PC-3 (cell line): Measurements from ENCODE around the gene SLC18A2. TPM values are rescaled to one million over a fixed set of nuclear protein-coding genes. Genes with fewer than 3 reads are reported as not detected.

ENCODE experiments used
- ATAC-seq: fragments of 200-7000 bp; cut with Tn5 transposase; 2 replicates; pipeline ENCODE4 v1.9.1; 2020; ENCODE audit warnings: mild to moderate bottlenecking, moderate library complexity
- BruUV-seq: library from RNA; stranded (reverse); fragments of 400-500 nt; replicated peaks from 2 replicates; lab custom pipeline; 2021; lab: Mats Ljungman, UMichigan
- CTCF ChIA-PET: fragments of 300-600 bp; sonication (Branson Sonifier 250); formaldehyde crosslinking; loops from one replicate; lab custom pipeline; 2022; ENCODE audit warnings: antibody characterized with exemption; lab: Charles Lee
- POLR2A ChIA-PET: fragments of 300-600 bp; sonication (Branson Sonifier 250); formaldehyde crosslinking; loops from one replicate; lab custom pipeline; 2022; ENCODE audit warnings: antibody characterized with exemption; ENCODE audit not compliant: unreplicated experiment; lab: Charles Lee
- DNase-seq: peaks from one replicate; pipeline ENCODE4 v3.0.0-alpha.2; 2015
- H2AFZ ChIP-seq: fragments of 300-600 bp; sonication (generic); 2 replicates; pipeline ENCODE4 v1.6.0; 2016; ENCODE audit warnings: antibody characterized with exemption, low read length
- H3F3A ChIP-seq: fragments of 300-600 bp; sonication (generic); one replicate; pipeline ENCODE4 v1.6.0; 2017; ENCODE audit warnings: antibody characterized with exemption, low read length, control low read depth, mild to moderate bottlenecking; ENCODE audit not compliant: unreplicated experiment
- H3K27ac ChIP-seq: fragments of 300-600 bp; sonication (generic); 2 replicates; pipeline ENCODE4 v1.5.1; 2016; ENCODE audit warnings: mild to moderate bottlenecking, low read length
- H3K27me3 ChIP-seq: fragments of 300-600 bp; sonication (generic); 2 replicates; pipeline ENCODE4 v1.6.1; 2016; ENCODE audit warnings: low read length, mixed read lengths
- H3K36me3 ChIP-seq: fragments of 300-600 bp; sonication (generic); 2 replicates; pipeline ENCODE4 v1.6.1; 2016; ENCODE audit warnings: low read depth, mixed run types, low read length, mixed read lengths
- H3K4me1 ChIP-seq: fragments of 300-600 bp; sonication (generic); 2 replicates; pipeline ENCODE4 v1.5.1; 2016; ENCODE audit warnings: low read length; ENCODE audit not compliant: insufficient read depth
- H3K4me2 ChIP-seq: fragments of 300-600 bp; sonication (generic); 2 replicates; pipeline ENCODE4 v1.6.0; 2016; ENCODE audit warnings: low read length
- H3K4me3 ChIP-seq: fragments of 300-600 bp; sonication (generic); 2 replicates; pipeline ENCODE4 v1.5.1; 2016; ENCODE audit warnings: mild to moderate bottlenecking, low read length, mixed read lengths
- H3K79me2 ChIP-seq: fragments of 300-600 bp; sonication (generic); 2 replicates; pipeline ENCODE4 v1.6.1; 2017; ENCODE audit warnings: low read length, mixed read lengths
- H3K9ac ChIP-seq: fragments of 300-600 bp; sonication (generic); 2 replicates; pipeline ENCODE4 v1.6.0; 2016; ENCODE audit warnings: mild to moderate bottlenecking, low read length
- H3K9me2 ChIP-seq: fragments of 300-600 bp; sonication (generic); replicated peaks from 2 replicates; pipeline ENCODE4 v1.6.1; 2016; ENCODE audit warnings: mixed run types, low read length, mixed read lengths
- H3K9me3 ChIP-seq: fragments of 300-600 bp; sonication (generic); 2 replicates; pipeline ENCODE4 v1.6.1; 2016; ENCODE audit warnings: low read length, mixed read lengths
- H4K20me1 ChIP-seq: fragments of 300-600 bp; sonication (generic); 2 replicates; pipeline ENCODE4 v1.6.1; 2016; ENCODE audit warnings: low read length, mixed read lengths
- EZH2 ChIP-seq: fragments of 300-600 bp; sonication (generic); IDR thresholded peaks from one replicate; pipeline ENCODE4 v1.6.1; 2017; ENCODE audit warnings: antibody characterized with exemption, mild to moderate bottlenecking, low read length; ENCODE audit not compliant: unreplicated experiment
- EZH2phosphoT487 ChIP-seq: fragments of 300-600 bp; sonication (generic); IDR thresholded peaks from 2 replicates; pipeline ENCODE4 v1.6.1; 2018; ENCODE audit warnings: mild to moderate bottlenecking, antibody characterized with exemption, low read length, borderline replicate concordance
- intact Hi-C: fragments of 100-400 bp; cut with micrococcal nuclease; formaldehyde crosslinking; loops from 2 replicates; pipeline ENCODE4 v1.9.0; 2023
- total RNA-seq: library from RNA; depleted of rRNA; stranded (reverse); fragments of >200 nt; gene quantifications from 2 replicates; pipeline ENCODE4 v1.2.3, GENCODE V29; 2014
- TF ChIP-seq, protein P1 (sequence below): fragments of 300-600 bp; sonication (generic); conservative IDR thresholded peaks from 2 replicates; pipeline ENCODE4 v1.5.1; 2017; ENCODE audit warnings: antibody characterized with exemption, low read depth, mild to moderate bottlenecking, low read length

SLC18A2 gene
- total RNA-seq, 1 experiment from 2014 or later = not detected

- ATAC-seq = no peak
- ChIA-PET CTCF (no interaction called here), POLR2A (no interaction called here)
- TF ChIP-seq EZH2phosphoT487 (no peak), EZH2 (no peak)
- TF ChIP-seq, protein P1, sequence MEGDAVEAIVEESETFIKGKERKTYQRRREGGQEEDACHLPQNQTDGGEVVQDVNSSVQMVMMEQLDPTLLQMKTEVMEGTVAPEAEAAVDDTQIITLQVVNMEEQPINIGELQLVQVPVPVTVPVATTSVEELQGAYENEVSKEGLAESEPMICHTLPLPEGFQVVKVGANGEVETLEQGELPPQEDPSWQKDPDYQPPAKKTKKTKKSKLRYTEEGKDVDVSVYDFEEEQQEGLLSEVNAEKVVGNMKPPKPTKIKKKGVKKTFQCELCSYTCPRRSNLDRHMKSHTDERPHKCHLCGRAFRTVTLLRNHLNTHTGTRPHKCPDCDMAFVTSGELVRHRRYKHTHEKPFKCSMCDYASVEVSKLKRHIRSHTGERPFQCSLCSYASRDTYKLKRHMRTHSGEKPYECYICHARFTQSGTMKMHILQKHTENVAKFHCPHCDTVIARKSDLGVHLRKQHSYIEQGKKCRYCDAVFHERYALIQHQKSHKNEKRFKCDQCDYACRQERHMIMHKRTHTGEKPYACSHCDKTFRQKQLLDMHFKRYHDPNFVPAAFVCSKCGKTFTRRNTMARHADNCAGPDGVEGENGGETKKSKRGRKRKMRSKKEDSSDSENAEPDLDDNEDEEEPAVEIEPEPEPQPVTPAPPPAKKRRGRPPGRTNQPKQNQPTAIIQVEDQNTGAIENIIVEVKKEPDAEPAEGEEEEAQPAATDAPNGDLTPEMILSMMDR = no peak
- Histone ChIP-seq H2AFZ (no peak overlapping the region), H3K27ac (no peak overlapping the region), H3K36me3 (no peaks in the 10 kb centered on the region), H3K4me1 (peaks cover 18% of the 10 kb centered on the region), H4K20me1 (no peaks in the 10 kb centered on the region), H3K9me3 (no peaks in the 10 kb centered on the region), H3K9me2 (no peaks in the 10 kb centered on the region), H3K4me2 (no peak overlapping the region), H3K9ac (no peak overlapping the region), H3K27me3 (no peaks in the 10 kb centered on the region), H3K79me2 (no peaks in the 10 kb centered on the region), H3K4me3 (no peak overlapping the region), H3F3A (no peaks in the 10 kb centered on the region)
- intact Hi-C loops = no loop called here
- BruUV-seq = no TSS peak
- DNase-seq = no peak
Observed at GRCh38 chr10:117273980-117274379, 33.1 kb downstream of the SLC18A2 start.

DNA sequence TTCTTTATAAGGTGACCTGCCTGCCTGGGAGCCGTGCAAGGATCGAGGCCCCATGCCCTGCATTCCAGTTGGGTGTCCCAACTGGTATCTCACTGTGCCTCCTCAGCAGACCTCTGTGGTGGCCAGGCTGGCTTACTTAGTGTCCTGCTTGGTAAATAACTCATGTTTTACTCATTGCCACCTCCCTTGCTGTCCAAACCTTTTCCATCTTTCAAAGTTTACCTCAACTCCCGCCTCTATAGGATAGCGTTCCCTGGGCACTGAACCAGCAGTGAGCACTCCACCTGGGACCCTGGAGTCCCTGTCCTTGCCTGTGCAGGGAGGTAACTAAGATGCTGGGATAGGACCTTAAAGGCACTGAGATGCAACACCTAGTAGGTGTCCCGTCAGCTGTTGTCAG is 33.6 kb downstream of the SLC18A2 start:
- H3K27ac ChIP-seq = no peak overlapping the region
- H3K36me3 ChIP-seq = no peaks in the 10 kb centered on the region
- no peaks in the 10 kb centered on the region for H3K27me3 ChIP-seq
- H4K20me1 ChIP-seq = no peaks in the 10 kb centered on the region
- POLR2A ChIA-PET = no interaction called here
- no peaks in the 10 kb centered on the region for H3F3A ChIP-seq
- no peaks in the 10 kb centered on the region for H3K9me2 ChIP-seq
- no peak for ATAC-seq
- no peak overlapping the region for H3K4me3 ChIP-seq
- CTCF ChIA-PET = no interaction called here
- H3K4me2 ChIP-seq = no peak overlapping the region
- no peak overlapping the region for H3K9ac ChIP-seq
- no peaks in the 10 kb centered on the region for H3K9me3 ChIP-seq
- BruUV-seq = no TSS peak
- no peak for DNase-seq
- intact Hi-C loops = no loop called here
- H3K79me2 ChIP-seq = no peaks in the 10 kb centered on the region
- TF ChIP-seq EZH2 (no peak), EZH2phosphoT487 (no peak)
- peaks cover 18% of the 10 kb centered on the region for H3K4me1 ChIP-seq
- no peak overlapping the region for H2AFZ ChIP-seq

GRCh38 chr10:117275121-117275520 is 34.2 kb downstream of the SLC18A2 start:
- Histone ChIP-seq H3K36me3 (no peaks in the 10 kb centered on the region), H3K9me3 (no peaks in the 10 kb centered on the region), H4K20me1 (no peaks in the 10 kb centered on the region), H3K27me3 (no peaks in the 10 kb centered on the region), H3K4me2 (no peak overlapping the region), H3K79me2 (no peaks in the 10 kb centered on the region), H3K9me2 (no peaks in the 10 kb centered on the region), H3K27ac (no peak overlapping the region), H3K4me3 (no peak overlapping the region), H3F3A (no peaks in the 10 kb centered on the region), H2AFZ (no peak overlapping the region), H3K4me1 (peaks cover 18% of the 10 kb centered on the region), H3K9ac (no peak overlapping the region)
- BruUV-seq = no TSS peak
- DNase-seq (no peak), ATAC-seq (no peak)
- intact Hi-C loops = no loop called here
- POLR2A ChIA-PET = no interaction called here
- CTCF ChIA-PET = no interaction called here
- TF ChIP-seq EZH2 (no peak), EZH2phosphoT487 (no peak)
- TF ChIP-seq, protein P1 = no peak
